Natural killer cell (primary cell): Measurements from ENCODE around the gene CLDND1. TPM values are rescaled to one million over a fixed set of nuclear protein-coding genes. Genes with fewer than 3 reads are reported as not detected.
A peak's percentile ranks its signal among the peaks of the same experiment; 100 is the strongest.

Source experiments
- ATAC-seq, 3 donors: fragments of 150-1000 bp in 2 of 3; fragments of 200-7000 bp in 1 of 3; cut with Tn5 transposase; 1 replicate in 1 of 3; 2 replicates in 2 of 3; pipeline ENCODE4 v1.10.0; 2021; ENCODE audit warnings: mild to moderate bottlenecking in 2 of 3, moderate library complexity in 2 of 3
- DNase-seq, 2 donors: peaks; one replicate each; pipeline versions ENCODE4 v3.0.0 to v3.0.0-alpha.2; 2013 to 2021; ENCODE audit warnings: mixed read lengths in 1 of 2
- H3K27ac ChIP-seq: one replicate; pipeline ENCODE4 v1.5.1; 2013; ENCODE audit warnings: mild to moderate bottlenecking, low read length
- H3K27me3 ChIP-seq: one replicate; pipeline ENCODE4 v1.6.1; 2013; ENCODE audit warnings: low read length; ENCODE audit not compliant: control insufficient read depth, insufficient read depth
- H3K36me3 ChIP-seq: one replicate; pipeline ENCODE4 v1.6.1; 2013; ENCODE audit warnings: low read length; ENCODE audit not compliant: control insufficient read depth, insufficient read depth
- H3K4me1 ChIP-seq: one replicate; pipeline ENCODE4 v1.6.1; 2013; ENCODE audit warnings: low read length; ENCODE audit not compliant: control insufficient read depth, insufficient read depth
- H3K4me3 ChIP-seq: one replicate; pipeline ENCODE4 v1.5.1; 2013; ENCODE audit warnings: low read length
- H3K9me3 ChIP-seq: one replicate; pipeline ENCODE4 v1.6.1; 2013; ENCODE audit warnings: low read length; ENCODE audit not compliant: control insufficient read depth, insufficient read depth
- H3K27ac Mint-ChIP-seq, 2 donors: one replicate each; pipeline ENCODE4 v1.8.0; 2022; ENCODE audit warnings: mild to moderate bottlenecking in 2 of 2, mixed read lengths in 2 of 2, moderate library complexity in 1 of 2
- H3K27me3 Mint-ChIP-seq, 2 donors: one replicate each; pipeline ENCODE4 v1.8.0; 2022; ENCODE audit warnings: low read depth in 2 of 2, mixed read lengths in 2 of 2
- H3K36me3 Mint-ChIP-seq: one replicate; pipeline ENCODE4 v1.8.0; 2022; ENCODE audit warnings: mixed read lengths
- H3K4me1 Mint-ChIP-seq, 2 donors: one replicate each; pipeline ENCODE4 v1.8.0; 2022; ENCODE audit warnings: mixed read lengths in 2 of 2
- H3K4me3 Mint-ChIP-seq: one replicate; pipeline ENCODE4 v1.8.0; 2022; ENCODE audit warnings: mild to moderate bottlenecking, moderate library complexity, mixed read lengths
- H3K9me3 Mint-ChIP-seq, 2 donors: one replicate each; pipeline ENCODE4 v1.8.0; 2022; ENCODE audit warnings: mixed read lengths in 2 of 2
- WGBS: methylation state at CpG from one replicate; pipeline ENCODE4 v1.1.7; 2013; ENCODE audit warnings: missing lambda C conversion rate; ENCODE audit not compliant: insufficient coverage; 5-methylcytosine and 5-hydroxymethylcytosine counted together
- intact Hi-C: fragments of 100-400 bp; cut with micrococcal nuclease; formaldehyde crosslinking; loops from one replicate; pipeline ENCODE4 v1.14.2; 2022
- total RNA-seq, 4 donors: library from RNA; stranded (reverse); fragments of 120-200 nt in 1 of 4; gene quantifications; one replicate each; pipeline versions ENCODE4 v1.2.3 to v1.2.4, GENCODE V29; 2013 to 2022
- TF ChIP-seq, protein P1 (sequence below): fragments of 200-600 bp; IDR thresholded peaks from one replicate; pipeline ENCODE4 v1.8.0; 2022; ENCODE audit warnings: antibody characterized with exemption

Gene CLDND1
- total RNA-seq, 3 donors from 2014 or later (not counting 1 experiment from before 2014, with no cell fraction given) = 175 to 220 (median 219) TPM

DNA sequence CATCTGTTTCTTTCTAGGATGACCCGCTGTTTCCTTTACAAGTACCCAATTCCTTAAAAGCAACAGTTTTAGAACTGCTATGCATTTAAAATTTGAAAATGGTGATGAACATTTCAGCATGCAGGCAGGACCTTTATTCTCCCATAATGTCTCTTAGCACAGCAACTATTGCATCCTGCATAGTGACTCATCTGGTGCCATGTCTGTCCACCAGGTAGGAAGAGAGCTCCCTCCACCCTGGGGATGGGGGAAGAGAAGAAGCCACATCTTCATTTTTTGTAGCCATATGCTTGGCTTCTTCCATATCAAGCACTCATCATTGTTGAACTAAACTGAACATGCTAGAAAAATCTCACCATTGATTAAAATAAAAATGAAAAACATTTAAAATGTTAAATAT, 19.0 kb upstream of the CLDND1 start:
- no peak overlapping the region for H3K4me3 Mint-ChIP-seq
- no CpG with 5 or more reads among the region's 1 CpG for WGBS
- no peaks in the 10 kb centered on the region for H3K9me3 Mint-ChIP-seq
- H3K27me3 ChIP-seq = no peaks in the 10 kb centered on the region
- ATAC-seq (no peak), DNase-seq (no peak)
- H3K36me3 ChIP-seq = no peaks in the 10 kb centered on the region
- intact Hi-C loops = no loop called here
- H3K4me1 Mint-ChIP-seq = peaks cover 12 to 14% of the 10 kb centered on the region in 2 donors
- no peaks in the 10 kb centered on the region for H3K9me3 ChIP-seq
- no peaks in the 10 kb centered on the region for H3K27me3 Mint-ChIP-seq
- H3K4me3 ChIP-seq = no peak overlapping the region
- no peaks in the 10 kb centered on the region for H3K4me1 ChIP-seq
- TF ChIP-seq, protein P1, sequence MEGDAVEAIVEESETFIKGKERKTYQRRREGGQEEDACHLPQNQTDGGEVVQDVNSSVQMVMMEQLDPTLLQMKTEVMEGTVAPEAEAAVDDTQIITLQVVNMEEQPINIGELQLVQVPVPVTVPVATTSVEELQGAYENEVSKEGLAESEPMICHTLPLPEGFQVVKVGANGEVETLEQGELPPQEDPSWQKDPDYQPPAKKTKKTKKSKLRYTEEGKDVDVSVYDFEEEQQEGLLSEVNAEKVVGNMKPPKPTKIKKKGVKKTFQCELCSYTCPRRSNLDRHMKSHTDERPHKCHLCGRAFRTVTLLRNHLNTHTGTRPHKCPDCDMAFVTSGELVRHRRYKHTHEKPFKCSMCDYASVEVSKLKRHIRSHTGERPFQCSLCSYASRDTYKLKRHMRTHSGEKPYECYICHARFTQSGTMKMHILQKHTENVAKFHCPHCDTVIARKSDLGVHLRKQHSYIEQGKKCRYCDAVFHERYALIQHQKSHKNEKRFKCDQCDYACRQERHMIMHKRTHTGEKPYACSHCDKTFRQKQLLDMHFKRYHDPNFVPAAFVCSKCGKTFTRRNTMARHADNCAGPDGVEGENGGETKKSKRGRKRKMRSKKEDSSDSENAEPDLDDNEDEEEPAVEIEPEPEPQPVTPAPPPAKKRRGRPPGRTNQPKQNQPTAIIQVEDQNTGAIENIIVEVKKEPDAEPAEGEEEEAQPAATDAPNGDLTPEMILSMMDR = no peak
- no peak overlapping the region for H3K27ac ChIP-seq
- H3K36me3 Mint-ChIP-seq = no peaks in the 10 kb centered on the region
- H3K27ac Mint-ChIP-seq = no peak overlapping the region

DNA sequence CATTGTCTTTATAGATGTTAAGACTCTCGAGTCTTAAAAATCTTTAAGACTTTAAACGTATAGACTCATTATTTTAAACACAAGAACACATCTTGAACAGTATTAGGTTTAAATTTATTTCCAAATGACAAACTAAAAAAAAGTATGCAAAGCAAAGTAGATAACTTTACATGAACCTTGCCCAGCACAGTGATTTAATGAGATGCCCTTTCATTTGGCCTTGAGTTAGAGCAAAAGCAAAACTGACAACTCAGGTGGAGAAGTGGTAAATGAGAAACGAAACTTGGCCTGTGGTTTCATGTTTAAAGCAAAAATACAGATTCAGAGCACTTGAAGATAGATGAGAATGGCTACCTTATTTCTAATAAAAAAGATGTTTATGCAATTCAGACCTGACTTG, 17.6 kb upstream of the CLDND1 start:
- peaks cover 6% of the 10 kb centered on the region in 2 donors for H3K4me1 Mint-ChIP-seq
- H3K36me3 Mint-ChIP-seq = no peaks in the 10 kb centered on the region
- H3K4me1 ChIP-seq = no peaks in the 10 kb centered on the region
- no peaks in the 10 kb centered on the region for H3K36me3 ChIP-seq
- peak; percentile 31 to 56 (median 46) for ATAC-seq
- H3K9me3 Mint-ChIP-seq = no peaks in the 10 kb centered on the region
- TF ChIP-seq, protein P1 = no peak
- no peak overlapping the region for H3K27ac ChIP-seq
- H3K9me3 ChIP-seq = no peaks in the 10 kb centered on the region
- no peak overlapping the region for H3K4me3 ChIP-seq
- WGBS = 5% methylated on average over 1 of the region's 3 CpGs
- peak in 1 of 2 donors; percentile 55 for DNase-seq
- no peak overlapping the region for H3K4me3 Mint-ChIP-seq
- H3K27me3 ChIP-seq = no peaks in the 10 kb centered on the region
- H3K27me3 Mint-ChIP-seq = no peaks in the 10 kb centered on the region
- intact Hi-C loops = no loop called here
- peak overlapping the region in 1 of 2 donors; percentile 3 for H3K27ac Mint-ChIP-seq

DNA sequence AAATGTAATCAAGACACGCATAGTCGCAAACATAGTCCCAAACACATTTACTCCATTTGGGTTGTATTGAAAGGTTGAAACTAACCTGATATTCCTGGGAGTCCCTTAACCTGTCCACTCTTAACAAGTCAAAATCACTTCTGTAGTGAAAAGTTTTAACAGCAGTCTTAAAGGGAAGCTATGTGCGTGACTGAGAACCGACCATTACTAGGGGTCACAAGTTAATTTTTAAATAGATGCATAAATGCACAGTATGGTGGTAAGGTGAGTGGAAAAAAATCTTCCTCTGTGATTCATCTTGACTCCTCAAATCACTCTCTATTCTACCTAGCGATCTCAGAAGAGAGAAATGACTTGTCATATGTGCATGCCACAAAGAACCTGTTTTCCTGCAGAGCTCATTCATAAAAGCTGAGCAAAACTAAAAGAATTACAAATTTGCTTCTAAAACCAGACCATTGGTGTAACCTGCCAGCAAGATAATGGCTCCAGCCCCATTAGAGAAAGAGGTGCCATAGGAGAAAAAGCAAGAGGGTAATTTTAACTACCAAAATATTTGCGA, 13.8 kb upstream of the CLDND1 start:
- DNase-seq (no peak), ATAC-seq (no peak)
- H3K27ac Mint-ChIP-seq = no peak overlapping the region
- Histone ChIP-seq H3K36me3 (no peaks in the 10 kb centered on the region), H3K4me3 (no peak overlapping the region), H3K27me3 (no peaks in the 10 kb centered on the region), H3K9me3 (no peaks in the 10 kb centered on the region), H3K27ac (no peak overlapping the region), H3K4me1 (no peaks in the 10 kb centered on the region)
- intact Hi-C loops = no loop called here
- no peaks in the 10 kb centered on the region for H3K27me3 Mint-ChIP-seq
- 79% methylated on average over 3 of the region's 6 CpGs for WGBS
- H3K4me3 Mint-ChIP-seq = no peak overlapping the region
- TF ChIP-seq, protein P1 = no peak
- peaks cover 6% of the 10 kb centered on the region in 2 donors for H3K4me1 Mint-ChIP-seq
- H3K9me3 Mint-ChIP-seq = no peaks in the 10 kb centered on the region
- no peaks in the 10 kb centered on the region for H3K36me3 Mint-ChIP-seq

DNA sequence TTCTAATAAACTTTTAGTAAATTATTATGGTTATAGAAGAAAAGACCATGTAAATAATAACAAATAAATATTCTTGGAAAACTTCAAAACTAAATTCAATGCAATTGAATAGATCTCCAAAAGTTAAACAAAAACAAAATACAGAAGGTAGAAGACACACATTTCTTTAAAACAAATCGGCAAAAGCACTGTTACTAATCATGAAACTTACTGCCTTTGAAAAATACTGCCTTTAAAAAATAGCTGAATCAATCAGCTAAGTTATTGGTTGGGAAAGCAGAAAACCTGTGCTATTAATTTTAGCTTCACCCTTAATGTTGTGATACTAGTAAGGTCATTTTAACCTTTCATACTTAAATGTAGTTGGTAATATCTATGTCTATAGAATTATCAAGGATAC, 12.0 kb upstream of the CLDND1 start:
- no peak overlapping the region for H3K27ac Mint-ChIP-seq
- H3K36me3 ChIP-seq = no peaks in the 10 kb centered on the region
- DNase-seq = no peak
- WGBS = 83% methylated on average over 1 of the region's 1 CpG
- H3K4me1 Mint-ChIP-seq = no peaks in the 10 kb centered on the region
- ATAC-seq = no peak
- no peaks in the 10 kb centered on the region for H3K4me1 ChIP-seq
- H3K9me3 Mint-ChIP-seq = no peaks in the 10 kb centered on the region
- TF ChIP-seq, protein P1 = no peak
- no peak overlapping the region for H3K27ac ChIP-seq
- no peaks in the 10 kb centered on the region for H3K36me3 Mint-ChIP-seq
- H3K4me3 Mint-ChIP-seq = no peak overlapping the region
- no peaks in the 10 kb centered on the region for H3K27me3 ChIP-seq
- H3K4me3 ChIP-seq = no peak overlapping the region
- no peaks in the 10 kb centered on the region for H3K27me3 Mint-ChIP-seq
- intact Hi-C loops = no loop called here
- no peaks in the 10 kb centered on the region for H3K9me3 ChIP-seq
